Left kidney (tissue), 2 donors: Measurements from ENCODE around the gene KCNN3. TPM values are rescaled to one million over a fixed set of nuclear protein-coding genes. Genes with fewer than 3 reads are reported as not detected.

Experiments
- DNase-seq: peaks from one replicate; pipeline ENCODE4 v3.0.0-alpha.2; 2013
- polyA plus RNA-seq: library from polyadenylated mRNA; unstranded; fragments of 120-200 nt; gene quantifications from one replicate; pipeline ENCODE4 v1.2.1, GENCODE V29; 2013; ENCODE audit not compliant: insufficient read length

Gene KCNN3
- polyA plus RNA-seq, 1 donor, result 2.3 TPM

DNA sequence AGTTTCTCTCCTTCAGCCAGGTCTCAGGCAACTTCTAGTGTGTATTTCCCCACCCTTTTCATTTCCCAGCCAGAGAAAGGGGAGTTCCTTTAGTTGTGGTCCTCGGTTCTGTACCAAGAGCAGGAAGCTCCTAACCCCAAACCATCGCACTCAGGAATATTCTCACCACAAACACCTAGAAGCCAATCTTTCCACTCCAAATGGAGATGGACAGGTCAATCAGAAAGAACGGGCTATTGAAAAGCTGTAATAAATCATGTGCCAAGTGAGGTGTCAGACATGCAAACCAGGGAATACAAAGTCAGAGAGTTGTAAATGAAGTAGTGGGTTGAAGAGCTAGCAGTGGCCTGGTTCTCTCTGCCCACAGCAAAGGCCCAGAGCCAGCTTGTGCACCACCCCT, 77.2 kb downstream of the KCNN3 start:
- DNase-seq, result no peak

DNA sequence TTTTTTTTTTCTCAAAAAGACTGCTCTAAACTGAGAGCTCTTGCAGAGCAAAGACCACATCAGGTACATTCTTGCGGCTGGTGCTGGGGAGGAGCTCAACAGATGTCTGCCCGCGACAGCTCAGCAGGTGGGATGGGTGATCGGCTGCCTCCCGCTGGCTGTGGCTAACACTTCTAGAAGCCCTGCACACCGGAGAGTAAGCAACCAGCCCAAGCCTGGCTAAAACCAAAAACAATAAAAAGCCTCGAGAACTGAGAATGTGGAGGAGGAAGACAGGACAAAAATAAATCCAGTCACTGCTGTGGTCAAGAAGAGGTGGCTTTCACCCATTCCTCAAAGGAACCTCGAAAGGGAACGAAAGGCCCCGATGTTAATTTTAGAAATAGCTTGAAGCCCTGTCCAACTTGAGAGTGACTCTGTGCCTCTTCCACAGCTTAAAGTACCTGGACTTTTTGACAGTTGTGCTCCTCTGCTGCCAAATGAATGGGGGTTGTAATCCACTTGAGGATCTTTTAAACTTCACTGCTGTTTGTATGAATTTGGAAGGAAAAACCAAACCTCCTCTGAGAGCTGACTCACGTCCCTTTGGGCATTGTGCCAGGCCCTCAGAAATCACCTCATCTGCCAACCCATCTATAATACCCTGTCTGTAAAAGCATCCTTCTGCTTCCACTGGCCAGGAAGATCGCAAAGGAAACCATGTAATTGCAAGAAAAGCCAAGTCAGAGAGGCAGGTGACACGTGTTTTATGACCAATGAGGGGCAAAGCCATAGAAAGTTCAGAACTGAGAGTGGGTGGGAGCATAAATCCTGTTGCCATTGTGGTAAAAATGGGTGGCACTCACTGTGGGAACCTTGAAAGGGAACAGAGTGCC, 78.6 kb downstream of the KCNN3 start:
- DNase-seq, result no peak

DNA sequence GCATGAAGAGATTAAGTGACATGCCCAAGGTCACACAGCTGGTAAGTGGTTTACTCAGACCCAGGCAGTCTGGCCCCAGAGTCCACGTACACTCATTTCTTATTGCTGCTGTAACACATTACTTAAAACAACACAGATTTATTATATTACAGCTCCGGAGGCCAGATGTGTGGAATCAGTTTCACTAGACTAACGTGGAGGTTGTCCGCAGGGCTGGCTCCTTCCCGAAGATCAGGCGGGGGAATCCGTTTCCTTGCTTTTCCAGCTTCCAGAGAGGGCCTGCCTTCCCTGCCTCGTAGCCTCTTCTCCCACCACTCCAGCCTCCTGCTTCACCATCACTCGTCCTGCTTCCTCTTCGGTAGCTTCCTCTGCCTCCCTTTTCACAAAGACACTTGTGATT, 81.2 kb downstream of the KCNN3 start:
- no peak for DNase-seq

DNA sequence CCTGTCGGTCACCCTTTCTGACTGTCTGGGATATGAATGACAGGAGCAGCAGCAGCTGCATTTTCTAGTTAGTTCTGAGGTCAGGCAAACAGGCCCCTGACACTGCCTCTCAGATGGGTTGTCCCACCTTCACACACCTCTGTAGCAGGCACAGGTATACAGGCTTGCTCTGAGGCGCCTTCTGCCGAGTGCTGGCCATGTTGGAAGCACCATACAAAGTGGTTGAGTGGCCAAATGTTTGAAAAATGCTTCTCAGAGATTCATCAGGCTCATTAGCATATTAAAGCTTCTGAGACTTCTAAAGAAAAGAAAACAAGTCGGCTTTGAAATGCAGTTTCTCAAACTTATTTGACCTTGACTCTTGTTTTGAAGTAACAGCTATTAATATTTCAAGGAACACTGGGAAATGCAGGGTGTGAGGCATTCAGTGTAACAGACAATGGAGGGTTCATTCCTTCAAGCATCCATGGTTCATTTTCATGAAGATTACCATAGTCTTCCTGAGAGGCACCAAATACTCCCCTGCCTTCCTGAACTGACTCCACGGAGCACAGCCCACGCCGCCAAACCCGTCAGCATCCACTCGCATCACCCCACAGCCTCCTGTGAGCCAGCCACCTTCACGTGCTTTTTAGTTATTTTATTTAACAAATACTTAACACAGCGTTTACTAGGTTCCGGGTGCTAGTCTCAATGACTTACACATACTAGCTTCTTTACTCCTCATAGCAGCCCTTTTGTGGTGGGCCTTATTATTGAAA, 81.8 kb downstream of the KCNN3 start:
- no peak for DNase-seq

DNA sequence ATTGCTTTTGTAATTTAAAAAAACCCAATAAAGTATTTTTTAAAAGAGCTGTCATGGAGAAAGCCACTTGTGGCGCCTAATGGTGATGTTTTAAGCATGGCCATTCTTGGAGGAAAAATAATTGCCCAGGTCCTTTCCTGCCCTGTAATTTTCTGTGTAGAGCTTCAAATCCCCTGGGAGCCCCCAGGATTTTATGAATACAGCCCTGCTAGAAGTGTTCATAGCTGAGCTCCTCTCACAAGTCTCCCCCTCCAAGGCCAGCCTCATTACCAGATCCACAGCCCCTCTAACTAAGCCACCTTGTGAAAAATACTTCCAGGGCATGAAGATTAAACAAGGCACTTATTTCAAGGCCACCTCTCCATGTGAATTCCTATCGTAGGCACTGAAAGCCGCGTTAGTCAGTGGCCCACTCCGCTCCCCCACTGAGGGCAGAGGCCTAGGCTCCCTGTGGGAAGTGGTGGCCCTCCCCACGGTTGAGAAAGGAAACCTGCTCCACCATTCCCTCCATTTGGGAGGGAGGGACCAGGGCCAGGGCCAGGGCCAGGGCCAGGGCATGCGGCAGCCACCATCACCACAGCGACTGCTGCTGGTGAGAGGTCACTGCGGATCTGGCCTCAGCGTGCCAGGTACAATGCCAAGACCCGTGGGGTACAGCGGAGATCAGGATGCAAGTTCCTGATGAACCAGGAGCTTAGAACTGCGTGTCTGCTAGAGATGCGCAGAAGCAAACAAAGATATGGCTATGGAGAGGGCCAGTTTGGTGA, 83.1 kb downstream of the KCNN3 start:
- no peak for DNase-seq

DNA sequence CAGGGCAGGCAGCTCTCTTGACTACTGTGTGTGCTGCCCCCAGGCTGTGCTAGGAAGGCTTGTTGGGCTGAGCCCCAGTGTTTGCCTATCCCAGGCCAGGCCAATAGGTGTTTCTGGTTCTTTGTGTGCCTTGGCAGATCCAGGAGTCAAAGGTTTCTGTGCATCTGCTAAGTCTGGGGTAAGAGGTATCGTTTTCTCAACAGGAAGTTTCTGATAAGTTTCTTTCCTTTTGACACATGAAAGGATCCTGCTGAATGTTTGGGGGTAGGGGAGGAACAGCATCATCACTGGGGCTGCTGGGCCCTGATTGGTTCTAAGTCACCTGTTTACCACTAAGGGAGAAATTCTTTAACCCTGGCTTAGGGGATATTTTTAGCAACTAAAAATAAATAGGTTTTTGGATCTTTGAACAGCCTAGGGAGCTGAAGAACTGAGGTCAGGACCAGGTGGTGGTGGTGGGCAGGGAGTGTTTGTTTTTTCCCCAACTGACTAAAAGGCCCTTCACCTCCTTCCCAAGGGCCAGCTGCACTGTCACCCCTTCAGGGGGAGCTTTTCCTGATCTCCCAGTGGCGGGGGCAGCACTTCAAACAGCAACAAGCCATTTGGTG, 85.1 kb downstream of the KCNN3 start:
- DNase-seq, result no peak

DNA sequence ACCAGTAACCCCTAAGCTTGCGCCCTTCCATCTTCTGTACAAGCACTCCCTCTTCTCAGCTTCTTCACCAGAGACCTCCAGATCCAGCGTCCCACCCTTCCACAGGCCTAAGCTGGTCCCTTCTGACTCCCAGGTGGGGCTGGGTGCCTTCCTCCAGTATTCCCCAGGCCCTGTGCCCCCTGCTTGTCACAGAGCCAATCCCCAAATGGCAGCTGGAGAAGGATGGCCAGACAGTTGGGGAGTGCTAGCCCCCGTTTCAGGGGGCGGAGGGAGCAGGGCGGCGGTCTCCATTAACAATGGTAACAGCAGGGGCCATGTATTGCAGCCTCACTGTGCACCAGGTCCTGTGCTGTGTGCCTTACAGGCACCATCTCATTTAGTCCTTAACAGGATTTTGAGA, 85.7 kb downstream of the KCNN3 start:
- DNase-seq, result no peak

DNA sequence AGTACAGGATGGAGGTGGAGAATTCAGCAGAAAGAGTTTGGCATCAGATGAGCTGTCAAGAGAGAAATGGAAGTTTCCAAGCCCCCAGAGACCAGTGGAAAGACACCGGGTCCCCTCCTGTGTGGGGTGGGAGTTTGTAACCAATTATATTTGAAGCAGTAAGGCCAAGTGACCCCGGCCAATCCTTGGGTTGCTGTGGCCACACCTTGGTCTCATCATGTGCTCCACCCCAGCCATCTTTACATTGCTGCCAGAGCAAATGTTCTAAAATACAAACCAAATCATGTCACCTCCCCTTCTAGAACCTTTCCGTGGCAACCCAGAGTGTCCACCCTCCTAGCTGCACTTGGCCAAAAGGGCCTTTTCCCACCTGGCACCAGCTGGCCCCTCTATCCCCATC, 86.1 kb downstream of the KCNN3 start:
- DNase-seq, result no peak

DNA sequence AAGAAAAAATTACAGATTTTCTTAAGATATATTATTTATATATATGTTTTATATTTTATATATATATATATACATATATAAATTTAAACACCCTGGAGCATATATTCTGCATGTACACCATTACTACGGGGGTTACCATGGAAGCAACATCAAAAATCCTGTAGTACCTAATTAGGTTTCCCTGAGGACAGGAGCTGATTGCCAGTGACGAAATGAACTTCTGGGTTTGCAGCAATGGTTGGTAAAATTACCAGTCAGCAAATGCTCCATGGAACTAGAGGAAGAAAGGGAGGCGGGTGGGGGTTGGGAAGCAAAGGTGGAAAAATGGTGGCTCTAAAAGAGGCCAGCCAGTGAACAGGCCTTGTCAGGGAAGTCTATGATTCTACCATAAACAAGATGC, 89.5 kb downstream of the KCNN3 start:
- DNase-seq, result no peak

DNA sequence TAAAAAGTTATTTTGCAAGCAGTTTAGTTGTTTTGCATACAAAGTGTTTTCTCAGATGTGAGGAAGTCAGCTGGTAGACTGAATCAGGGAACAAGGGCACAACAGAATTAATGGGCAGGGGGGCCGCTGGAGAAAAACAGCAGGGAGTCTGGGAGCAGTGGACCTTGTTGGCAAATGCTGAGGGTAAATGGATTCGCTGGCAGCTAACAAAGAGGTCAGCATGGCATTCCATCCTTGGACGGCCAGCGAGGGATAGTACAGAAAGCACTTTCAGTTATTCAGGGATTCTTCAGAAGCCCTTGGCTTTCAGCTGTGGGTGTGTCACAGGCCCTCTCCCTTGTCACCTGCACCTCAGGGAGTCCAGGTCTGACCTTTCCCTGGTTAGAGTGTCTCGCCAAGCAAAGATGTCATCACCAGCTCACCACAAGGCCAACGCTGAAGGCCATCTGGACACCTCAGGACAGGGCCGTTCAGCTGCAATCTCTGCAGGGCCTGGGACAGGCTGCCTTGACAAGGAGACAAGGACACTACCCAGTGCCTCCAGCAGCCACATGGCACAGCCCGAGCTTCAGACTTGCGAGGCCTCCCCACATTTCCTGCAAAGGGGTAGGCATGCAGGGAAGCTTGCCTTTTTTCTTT, 90.4 kb downstream of the KCNN3 start:
- no peak for DNase-seq

DNA sequence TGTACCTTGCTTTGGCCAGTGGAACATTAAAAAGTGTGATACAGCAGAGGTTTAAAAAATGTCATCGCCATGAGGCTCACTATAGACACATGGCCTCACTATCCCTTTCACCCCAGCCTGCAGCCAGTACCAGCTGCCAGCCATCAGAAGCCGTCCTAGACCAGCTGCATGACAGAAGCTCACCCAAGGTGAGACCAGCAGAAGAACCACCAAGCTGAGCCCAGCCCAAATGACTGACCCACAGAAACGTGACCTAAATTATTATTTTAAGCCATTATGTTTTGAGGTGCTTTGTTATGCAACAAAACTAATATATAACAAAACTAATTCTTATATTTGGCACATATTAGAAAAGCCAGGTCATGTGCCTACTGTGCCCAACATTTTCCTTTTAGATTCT, 91.1 kb downstream of the KCNN3 start:
- no peak for DNase-seq

DNA sequence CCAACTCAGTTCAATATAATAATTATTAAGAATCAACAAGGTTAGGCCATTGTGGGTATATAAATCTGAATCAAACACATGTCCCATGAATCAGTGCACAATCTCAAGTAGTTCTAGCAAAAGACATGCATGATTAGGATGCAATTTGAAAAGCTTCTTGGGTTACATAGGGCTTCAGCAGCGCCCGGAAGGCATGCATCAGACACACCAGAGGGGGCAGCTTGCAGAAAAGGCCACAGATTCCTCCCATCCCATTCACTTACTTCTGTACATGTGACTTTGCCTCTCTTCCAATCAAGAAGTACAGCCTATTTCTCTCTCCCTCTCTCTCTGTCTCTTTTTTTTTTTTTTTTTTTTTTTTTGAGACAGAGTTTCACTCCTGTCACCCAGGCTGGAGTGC, 91.8 kb downstream of the KCNN3 start:
- no peak for DNase-seq

DNA sequence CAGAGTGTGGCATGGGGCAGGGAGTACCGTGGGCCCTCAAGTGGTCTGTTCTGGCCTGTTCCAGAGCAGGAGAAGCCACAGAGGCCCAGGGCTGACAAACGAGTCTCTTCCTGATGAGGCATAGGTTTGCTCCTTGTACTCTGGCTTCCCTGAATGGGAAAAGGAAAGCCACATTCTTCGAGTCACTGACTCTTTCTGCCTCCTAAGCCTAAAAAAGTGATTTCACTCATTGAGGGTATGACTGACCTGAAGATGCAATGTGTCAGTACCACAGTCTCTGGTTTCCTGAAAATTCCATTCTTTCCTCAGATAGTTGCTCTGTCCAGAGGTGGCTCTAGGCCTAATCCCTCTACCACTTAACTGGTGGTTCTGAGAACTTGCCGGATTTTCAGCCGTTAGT, 92.3 kb downstream of the KCNN3 start:
- DNase-seq, result no peak

DNA sequence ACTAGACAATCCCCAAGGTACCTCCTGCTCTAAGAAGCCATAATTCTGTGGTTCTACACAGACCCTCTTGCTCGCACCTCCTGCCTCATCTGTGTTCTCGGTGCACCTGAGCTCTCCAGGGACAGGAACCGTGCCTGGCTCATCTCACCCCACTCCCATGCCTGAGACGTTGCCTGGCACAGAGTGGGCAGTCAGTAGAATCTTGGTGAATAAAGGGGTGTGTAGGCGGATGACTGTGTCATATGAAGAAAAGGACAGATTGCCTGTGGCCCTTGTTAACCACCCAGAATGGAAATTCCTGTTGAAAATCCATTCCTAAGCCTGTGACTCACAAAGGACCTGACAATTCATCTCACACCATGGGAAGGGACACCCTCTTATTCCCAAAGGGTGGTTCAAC, 92.9 kb downstream of the KCNN3 start:
- DNase-seq, result no peak

DNA sequence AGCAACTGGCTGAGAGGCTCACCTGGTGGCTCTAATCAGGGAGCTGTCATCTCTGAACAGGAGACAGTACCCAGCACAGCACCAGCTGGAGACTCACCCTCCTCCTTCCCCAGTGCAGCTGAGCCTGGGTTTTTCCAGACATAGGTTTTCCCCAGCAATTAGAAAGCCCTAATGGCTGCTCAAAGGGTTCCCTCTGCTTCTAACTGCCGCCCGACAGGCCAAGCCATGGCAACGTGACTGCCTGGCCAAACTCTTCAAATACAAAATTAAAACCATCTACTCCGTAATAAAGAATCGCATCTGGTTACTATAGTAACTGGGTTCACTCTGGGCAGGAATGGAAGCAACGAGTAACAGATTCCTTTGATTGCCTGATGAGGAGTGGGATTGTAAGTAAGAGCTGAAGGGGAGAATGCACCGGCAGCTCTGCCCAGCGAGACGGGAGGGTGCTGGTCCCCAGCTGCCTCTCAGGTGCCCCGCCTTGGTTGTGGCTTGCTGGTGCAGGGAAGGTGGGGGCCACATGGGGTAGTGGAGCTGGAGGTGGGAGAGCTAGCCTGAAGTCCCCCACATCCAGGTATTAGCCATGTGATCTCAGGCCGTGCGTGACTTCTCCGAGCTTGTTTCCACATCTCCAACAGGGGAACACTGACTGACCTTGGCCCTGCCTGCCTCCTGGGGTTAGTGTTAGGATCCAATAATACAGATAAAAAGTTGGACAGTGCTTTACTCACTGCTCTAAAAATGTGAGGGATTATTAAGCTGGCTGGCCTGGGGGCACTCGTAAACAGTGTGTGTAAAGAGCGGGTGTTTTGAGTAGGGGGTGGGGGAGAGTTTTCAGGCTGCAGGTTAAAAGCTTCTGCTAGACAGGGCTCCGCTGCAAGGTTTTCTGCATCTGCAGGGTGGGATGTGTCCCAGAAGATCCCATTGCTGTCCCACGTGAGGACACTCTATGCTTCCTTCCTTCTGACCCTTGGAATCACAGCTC, 94.2 kb downstream of the KCNN3 start:
- no peak for DNase-seq

DNA sequence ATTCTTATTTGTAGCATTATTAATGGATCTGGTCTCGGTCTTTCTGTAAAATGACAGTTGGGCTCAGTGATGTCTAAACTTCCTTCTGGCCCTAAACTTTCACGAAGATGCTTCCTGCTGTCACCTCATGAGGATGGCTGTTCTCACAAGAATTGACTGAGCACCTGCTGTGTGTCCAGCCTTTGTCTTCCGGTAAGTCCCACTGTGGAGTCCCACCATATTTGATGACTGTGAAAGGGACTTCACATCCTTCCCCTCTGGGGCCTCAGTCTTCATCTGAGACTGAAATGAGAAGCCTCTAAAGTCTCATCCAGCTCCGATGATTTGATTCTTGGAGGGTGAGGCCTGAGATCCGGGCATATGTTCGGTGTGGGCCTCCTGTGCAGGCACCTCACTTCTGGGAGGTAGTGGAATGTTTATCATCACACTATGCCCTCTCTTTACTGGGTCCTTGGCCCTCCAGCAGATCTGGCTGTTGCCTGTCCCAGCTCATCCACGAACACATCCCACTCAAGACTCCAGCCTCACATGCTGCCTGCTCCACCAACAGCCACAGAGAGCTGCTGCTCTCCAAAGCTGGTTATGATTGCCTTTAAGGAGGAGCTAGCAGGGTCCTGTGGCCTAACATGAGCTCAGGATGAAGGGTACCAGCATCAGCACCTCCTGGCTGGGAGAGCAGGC, 95.8 kb downstream of the KCNN3 start:
- no peak for DNase-seq

DNA sequence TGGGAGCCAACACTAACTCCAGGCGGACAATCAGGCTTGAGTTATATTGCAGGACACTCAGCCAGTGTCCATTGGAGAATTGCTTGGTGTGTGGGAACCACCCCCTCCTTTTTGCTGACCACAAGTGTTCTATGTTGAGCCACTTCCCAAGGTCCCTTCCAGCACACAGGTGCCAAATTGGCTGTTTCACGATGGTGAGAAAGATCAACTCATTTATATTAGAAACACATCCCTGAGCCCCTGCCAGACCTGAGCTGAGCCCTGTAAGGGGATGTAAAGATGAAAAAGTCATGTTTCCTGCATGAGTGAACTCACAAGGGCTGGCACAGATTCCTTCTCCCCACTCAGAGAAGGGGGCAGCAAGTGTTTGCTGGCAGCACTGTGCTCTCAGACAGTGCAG, 96.5 kb downstream of the KCNN3 start:
- DNase-seq, result no peak

DNA sequence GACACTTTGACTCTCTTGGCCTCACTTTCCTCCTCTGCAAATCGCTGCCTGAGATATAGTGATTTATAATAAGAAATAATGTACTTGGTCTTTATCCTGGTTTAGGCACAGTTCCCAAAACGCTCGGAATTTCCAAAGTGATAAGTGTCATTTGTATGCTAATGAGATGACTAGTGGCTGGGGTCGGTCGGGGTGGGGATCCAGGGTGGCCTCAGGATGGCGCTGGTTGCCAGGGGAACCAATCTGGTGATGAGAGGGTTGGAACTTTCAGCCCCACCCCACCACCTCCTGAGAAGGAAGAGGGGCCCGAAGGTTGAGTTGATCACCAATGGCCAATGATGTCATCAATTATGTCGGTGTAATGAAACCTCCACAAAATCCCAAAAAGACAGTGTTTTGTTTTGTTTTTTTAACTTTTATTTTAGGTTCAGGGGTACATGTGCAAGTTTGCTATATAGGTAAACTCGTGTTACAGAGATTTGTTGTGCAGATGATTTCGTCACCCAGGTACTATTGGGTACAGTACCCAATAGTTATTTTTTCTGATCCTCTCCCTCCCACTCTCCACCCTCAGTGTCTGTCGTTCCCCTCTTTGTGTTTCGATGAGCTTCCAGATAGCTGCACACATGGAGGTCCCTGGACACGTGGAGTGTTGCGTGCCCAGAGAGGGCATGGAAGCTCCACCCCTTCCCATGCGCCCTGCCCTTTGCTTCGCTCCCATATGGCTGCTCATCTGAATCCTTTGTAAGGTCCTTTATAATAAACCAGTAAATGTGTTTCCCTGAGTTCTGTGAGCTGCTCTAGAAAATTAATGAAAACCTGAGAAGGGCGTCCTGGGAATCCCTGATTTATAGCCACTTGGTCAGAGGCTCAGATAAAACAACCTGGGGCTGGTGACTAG, 97.2 kb downstream of the KCNN3 start:
- no peak for DNase-seq

DNA sequence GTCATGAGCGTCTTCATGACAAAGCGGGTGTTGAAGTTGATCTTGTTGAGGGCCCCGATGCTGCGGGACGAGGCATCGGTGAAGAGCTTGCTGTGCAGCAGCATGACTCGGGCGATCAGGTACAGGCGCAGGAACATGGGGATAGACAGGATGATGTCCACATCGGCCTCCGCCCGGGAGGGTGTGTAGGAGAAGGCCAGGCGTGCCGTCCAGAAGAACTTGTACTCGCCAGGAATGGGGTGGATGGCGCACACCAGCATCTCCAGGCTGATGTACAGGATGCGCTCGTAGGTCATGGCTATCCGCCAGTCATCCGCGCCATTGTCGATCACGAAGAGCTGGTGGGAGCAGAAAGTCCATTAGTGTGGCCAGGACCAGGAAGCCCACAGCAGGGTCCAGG, 98.0 kb downstream of the KCNN3 start:
- DNase-seq, result no peak
